ELR (cell line): ENCODE data around the gene CMPK1.
"Not testable (repeated sequence)": the region's sequence is repeated elsewhere in the genome, so short reads cannot be mapped to it uniquely, and the experiment has no call there.

Source experiments
- DNase-seq: peaks from one replicate; pipeline ENCODE4 v3.0.0-alpha.2; 2015; ENCODE audit warnings: low read depth

CMPK1 gene

GRCh38 chr1:47333578-47333921, at the start of gene CMPK1:
TSS of gene CMPK1 (plus strand) at chr1:47333790. CDS start at chr1:47333946, 156 bp downstream.
- DNase-seq, result peak; percentile 86

GRCh38 chr1:47288116-47288515, 45.5 kb upstream of the CMPK1 start:
- not testable (repeated sequence) for DNase-seq

- not testable (repeated sequence) for DNase-seq
These were observed 38.7 kb upstream of the CMPK1 start for GRCh38 chr1:47294863-47295262.

GRCh38 chr1:47295579-47295978, 38.0 kb upstream of the CMPK1 start:
- DNase-seq, result no peak

- DNase-seq, result no peak
These were observed 35.4 kb upstream of the CMPK1 start for GRCh38 chr1:47298025-47298699.

- DNase-seq, result no peak
These were observed 31.1 kb upstream of the CMPK1 start for GRCh38 chr1:47302472-47302871.

- no peak for DNase-seq
These were observed 24.2 kb upstream of the CMPK1 start for GRCh38 chr1:47309427-47309826.

GRCh38 chr1:47313915-47314664, 19.5 kb upstream of the CMPK1 start, which contains the start of gene STIL:
TSS of gene STIL (minus strand) at chr1:47314147. CDS start at chr1:47310319, 3,828 bp downstream.
- peak; percentile 100 for DNase-seq

GRCh38 chr1:47317841-47318240, 15.7 kb upstream of the CMPK1 start:
- peak; percentile 80 for DNase-seq

GRCh38 chr1:47319968-47320367, 13.6 kb upstream of the CMPK1 start:
- DNase-seq, result not testable (repeated sequence)

- no peak for DNase-seq
These were observed 10.0 kb upstream of the CMPK1 start for GRCh38 chr1:47323599-47324031.

GRCh38 chr1:47324682-47325081, 8.9 kb upstream of the CMPK1 start:
- DNase-seq, result no peak

GRCh38 chr1:47325528-47325927, 8.1 kb upstream of the CMPK1 start:
- DNase-seq, result peak; percentile 23

GRCh38 chr1:47326271-47326670, 7.3 kb upstream of the CMPK1 start:
- DNase-seq, result no peak

- no peak for DNase-seq
These were observed 4.6 kb upstream of the CMPK1 start for GRCh38 chr1:47328992-47329391.

- DNase-seq, result no peak
These were observed 3.4 kb upstream of the CMPK1 start for GRCh38 chr1:47330212-47330611.

- no peak for DNase-seq
These were observed 1.7 kb upstream of the CMPK1 start for GRCh38 chr1:47331875-47332274.

GRCh38 chr1:47332779-47333577, 612 bp upstream of the CMPK1 start:
- no peak for DNase-seq

GRCh38 chr1:47333922-47334764, 553 bp downstream of the CMPK1 start:
- peak; percentile 85 for DNase-seq

GRCh38 chr1:47334765-47335435, 1.3 kb downstream of the CMPK1 start:
- DNase-seq, result no peak

- DNase-seq, result no peak
These were observed 3.8 kb downstream of the CMPK1 start for GRCh38 chr1:47337350-47337749.
